T-helper 1 cell treated with Interleukin-12 subunit alpha and Interleukin-12 subunit beta and Interleukin-4 antibody, amounts not matched to agents 30 μg/mL and 1 μg/mL, for 36 hours (primary cell): Measurements from ENCODE around the gene FRS2.

Experiments used
- H3K27ac Mint-ChIP-seq: one replicate; pipeline ENCODE4 v1.8.0; 2021; ENCODE audit warnings: mild to moderate bottlenecking, mixed read lengths
- H3K27me3 Mint-ChIP-seq: one replicate; pipeline ENCODE4 v1.8.0; 2021; ENCODE audit warnings: low read depth, mixed read lengths
- H3K36me3 Mint-ChIP-seq: one replicate; pipeline ENCODE4 v1.8.0; 2021; ENCODE audit warnings: low read depth, mixed read lengths
- H3K4me1 Mint-ChIP-seq: one replicate; pipeline ENCODE4 v1.8.0; 2021; ENCODE audit warnings: low read depth, mixed read lengths
- H3K4me3 Mint-ChIP-seq: one replicate; pipeline ENCODE4 v1.8.0; 2021; ENCODE audit warnings: mild to moderate bottlenecking, moderate library complexity, mixed read lengths
- H3K9me3 Mint-ChIP-seq: one replicate; pipeline ENCODE4 v1.8.0; 2021; ENCODE audit warnings: mixed read lengths

Gene FRS2

DNA sequence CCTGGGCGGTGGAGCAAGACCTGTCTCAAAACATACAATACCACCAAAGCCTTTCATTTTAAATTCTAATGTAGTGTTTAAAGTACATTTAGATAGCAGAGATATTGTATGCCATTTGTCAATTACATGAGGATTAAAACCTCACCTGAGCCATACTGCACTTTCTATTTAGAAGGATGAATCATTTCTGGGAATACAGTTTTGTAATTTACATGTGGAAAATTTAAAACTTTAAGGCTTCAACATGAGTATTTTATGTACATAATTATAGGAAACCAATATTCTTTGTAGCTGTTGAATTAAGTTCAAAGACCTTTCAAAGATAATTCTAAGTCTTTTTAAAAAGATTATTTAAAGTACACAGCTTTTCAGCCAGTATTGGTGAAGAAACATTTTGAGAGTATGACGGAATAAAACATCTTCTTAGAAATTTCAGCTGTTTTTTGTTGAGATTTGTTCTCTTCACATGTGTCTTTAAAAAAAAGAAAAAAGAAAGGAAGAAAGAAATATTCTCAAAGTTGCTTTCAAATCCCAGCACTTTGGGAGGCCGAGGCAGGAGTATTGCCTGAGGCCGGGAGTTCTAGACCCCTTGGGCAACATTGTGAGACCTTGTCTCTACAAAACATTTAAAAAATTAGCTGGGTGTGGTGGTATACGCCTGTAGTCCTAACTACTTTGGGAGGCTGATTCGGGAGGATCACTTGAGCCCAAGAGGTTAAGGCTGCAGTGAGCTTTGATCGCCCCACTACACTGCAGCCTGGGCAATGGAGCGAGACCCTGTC, 80.6 kb downstream of the FRS2 start:
- Mint-ChIP-seq H3K4me1 (peaks cover 2% of the 10 kb centered on the region), H3K27ac (no peak overlapping the region), H3K36me3 (peaks cover 5% of the 10 kb centered on the region), H3K4me3 (no peak overlapping the region), H3K27me3 (no peaks in the 10 kb centered on the region), H3K9me3 (peaks cover 3% of the 10 kb centered on the region)

DNA sequence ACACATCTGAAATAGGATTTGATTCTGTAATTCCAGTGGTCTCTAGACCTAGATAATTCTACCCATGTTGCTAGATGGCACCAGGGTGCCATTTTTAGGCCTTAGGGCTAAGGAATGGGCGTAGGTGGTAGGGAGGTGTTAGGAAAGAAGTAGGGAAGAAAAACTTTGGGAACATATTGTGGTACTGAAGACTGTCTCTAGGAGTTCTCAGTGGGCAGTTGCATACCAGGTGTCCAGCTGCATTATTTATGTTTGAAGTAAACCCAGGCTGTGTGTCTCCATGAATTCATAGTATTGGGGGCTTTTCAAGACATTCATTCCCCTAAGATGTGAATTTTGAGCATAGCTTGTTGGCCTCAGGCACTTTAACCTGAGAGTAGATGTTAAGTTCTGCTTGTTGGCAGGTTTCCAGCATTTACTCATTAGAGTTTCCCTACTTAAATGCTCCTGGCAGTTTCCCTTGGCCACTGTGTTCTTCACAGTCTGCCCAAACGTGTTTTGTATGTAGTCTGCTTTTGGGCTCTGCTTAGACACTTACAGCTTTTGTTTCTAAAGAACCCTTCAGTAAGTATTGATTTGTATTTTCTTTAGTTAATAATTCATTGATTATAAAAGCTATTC, 83.5 kb downstream of the FRS2 start:
- no peak overlapping the region for H3K4me3 Mint-ChIP-seq
- peaks cover 3% of the 10 kb centered on the region for H3K36me3 Mint-ChIP-seq
- H3K9me3 Mint-ChIP-seq = no peaks in the 10 kb centered on the region
- H3K27me3 Mint-ChIP-seq = no peaks in the 10 kb centered on the region
- H3K4me1 Mint-ChIP-seq = no peaks in the 10 kb centered on the region
- H3K27ac Mint-ChIP-seq = no peak overlapping the region

DNA sequence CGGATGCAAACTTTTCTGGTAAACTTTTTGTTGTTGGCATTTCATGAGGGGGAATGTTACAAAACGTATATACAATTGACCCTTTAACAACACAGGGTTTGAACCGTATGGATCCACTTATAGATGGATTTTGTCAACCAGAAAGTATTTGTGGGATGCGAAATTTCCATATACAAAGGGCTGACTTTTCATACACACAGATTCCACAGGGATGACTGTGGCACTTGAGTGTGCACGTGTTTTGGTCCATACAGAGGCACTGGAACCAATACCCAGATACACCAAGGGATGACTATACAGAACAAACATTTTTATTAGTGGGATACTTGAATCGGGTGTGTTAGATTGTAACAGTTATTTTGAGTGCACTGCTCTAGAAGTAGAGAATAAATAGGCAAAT, 85.3 kb downstream of the FRS2 start:
- no peaks in the 10 kb centered on the region for H3K27me3 Mint-ChIP-seq
- H3K27ac Mint-ChIP-seq = no peak overlapping the region
- no peaks in the 10 kb centered on the region for H3K4me1 Mint-ChIP-seq
- H3K36me3 Mint-ChIP-seq = no peaks in the 10 kb centered on the region
- no peaks in the 10 kb centered on the region for H3K9me3 Mint-ChIP-seq
- H3K4me3 Mint-ChIP-seq = no peak overlapping the region

DNA sequence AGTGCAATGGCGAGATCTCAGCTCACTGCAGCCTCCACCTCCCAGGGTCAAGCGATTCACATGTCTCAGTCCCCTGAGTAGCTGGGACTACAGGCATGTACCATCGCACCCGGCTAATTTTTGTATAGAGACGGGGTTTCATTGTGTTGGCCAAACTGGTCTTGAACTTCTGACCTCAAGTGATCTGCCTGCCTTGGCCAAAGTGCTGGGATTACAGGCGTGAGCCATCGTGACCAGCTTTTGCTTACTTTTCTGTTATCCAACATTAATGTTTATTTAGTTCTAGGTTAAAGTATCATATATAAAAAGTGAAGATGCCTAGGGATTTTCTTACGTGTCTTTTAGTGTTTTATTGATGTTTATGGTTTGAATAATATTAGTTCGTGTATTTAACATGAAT, 86.2 kb downstream of the FRS2 start:
- Mint-ChIP-seq H3K27ac (no peak overlapping the region), H3K4me1 (no peaks in the 10 kb centered on the region), H3K36me3 (no peaks in the 10 kb centered on the region), H3K27me3 (no peaks in the 10 kb centered on the region), H3K9me3 (no peaks in the 10 kb centered on the region), H3K4me3 (no peak overlapping the region)

DNA sequence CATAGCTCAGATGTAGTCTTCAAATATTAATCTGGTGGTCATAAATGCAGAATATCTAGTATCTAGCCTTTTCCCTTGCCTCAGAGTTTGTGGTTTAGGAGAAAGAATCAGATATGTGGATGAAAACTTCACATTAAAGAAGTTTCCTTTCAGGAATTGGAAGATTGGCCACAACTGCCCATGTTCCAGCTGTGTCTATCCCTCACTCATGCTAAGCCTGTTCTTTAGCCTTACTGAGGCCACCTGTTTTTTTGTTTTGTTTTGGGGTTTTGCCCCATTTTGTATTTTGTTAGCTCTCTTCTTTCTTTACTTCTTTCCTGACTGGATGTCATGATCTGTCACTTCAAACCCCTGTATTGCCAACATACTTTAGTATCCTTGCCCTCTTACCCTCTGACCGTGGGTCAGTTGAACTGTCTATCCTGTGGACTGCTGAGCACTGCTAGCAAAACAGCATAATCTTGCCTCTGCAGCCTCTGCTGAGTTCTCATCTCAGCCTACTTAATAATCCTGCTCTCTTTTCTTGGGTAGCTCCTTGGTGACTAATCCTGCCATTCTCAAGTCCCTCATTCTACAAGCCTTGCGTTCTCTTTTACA, 93.1 kb downstream of the FRS2 start:
- no peak overlapping the region for H3K27ac Mint-ChIP-seq
- no peaks in the 10 kb centered on the region for H3K9me3 Mint-ChIP-seq
- H3K4me3 Mint-ChIP-seq = no peak overlapping the region
- peaks cover 2% of the 10 kb centered on the region for H3K4me1 Mint-ChIP-seq
- H3K36me3 Mint-ChIP-seq = peaks cover 2% of the 10 kb centered on the region
- no peaks in the 10 kb centered on the region for H3K27me3 Mint-ChIP-seq

DNA sequence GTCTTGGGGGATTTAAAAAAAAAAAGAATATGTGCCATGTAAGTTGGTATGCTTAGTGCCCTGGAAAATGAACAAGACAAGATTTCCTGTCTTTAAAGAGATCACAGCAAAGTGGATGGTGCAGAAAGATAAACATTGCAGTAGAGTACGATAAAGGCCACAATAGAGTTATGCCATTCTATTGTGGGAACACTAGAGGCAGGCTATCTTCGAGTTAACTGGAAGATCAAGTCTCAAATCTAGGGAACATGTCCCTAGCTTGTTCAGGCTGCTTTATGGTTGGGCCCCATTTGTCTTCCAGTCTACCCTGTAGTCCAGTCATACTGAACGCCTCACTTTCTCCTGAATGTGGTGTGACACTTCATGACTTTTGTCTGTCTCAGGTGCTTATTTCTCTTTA, 96.4 kb downstream of the FRS2 start:
- no peak overlapping the region for H3K27ac Mint-ChIP-seq
- no peaks in the 10 kb centered on the region for H3K9me3 Mint-ChIP-seq
- H3K36me3 Mint-ChIP-seq = peaks cover 7% of the 10 kb centered on the region
- peaks cover 4% of the 10 kb centered on the region for H3K4me1 Mint-ChIP-seq
- no peak overlapping the region for H3K4me3 Mint-ChIP-seq
- H3K27me3 Mint-ChIP-seq = no peaks in the 10 kb centered on the region

DNA sequence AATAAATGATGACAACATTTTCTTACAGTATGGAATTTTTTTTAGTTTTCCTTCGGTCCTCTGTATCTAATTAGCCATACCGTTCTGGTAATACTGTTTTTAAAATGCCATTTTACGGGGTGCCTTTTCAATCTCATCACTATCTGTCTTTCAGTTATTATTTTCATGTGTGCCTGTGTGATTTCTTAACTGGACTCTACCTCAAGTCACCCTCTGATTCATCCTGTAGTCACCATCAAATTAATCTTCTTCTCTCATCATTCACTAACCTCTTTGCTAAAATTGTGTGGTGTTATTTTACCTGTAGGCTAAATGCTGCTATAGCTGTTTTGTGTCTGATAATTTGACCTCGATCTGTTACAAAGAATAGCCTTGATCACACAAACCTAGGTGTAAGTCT, 99.0 kb downstream of the FRS2 start:
- Mint-ChIP-seq H3K36me3 (peaks cover 19% of the 10 kb centered on the region), H3K27ac (no peak overlapping the region), H3K9me3 (no peaks in the 10 kb centered on the region)

DNA sequence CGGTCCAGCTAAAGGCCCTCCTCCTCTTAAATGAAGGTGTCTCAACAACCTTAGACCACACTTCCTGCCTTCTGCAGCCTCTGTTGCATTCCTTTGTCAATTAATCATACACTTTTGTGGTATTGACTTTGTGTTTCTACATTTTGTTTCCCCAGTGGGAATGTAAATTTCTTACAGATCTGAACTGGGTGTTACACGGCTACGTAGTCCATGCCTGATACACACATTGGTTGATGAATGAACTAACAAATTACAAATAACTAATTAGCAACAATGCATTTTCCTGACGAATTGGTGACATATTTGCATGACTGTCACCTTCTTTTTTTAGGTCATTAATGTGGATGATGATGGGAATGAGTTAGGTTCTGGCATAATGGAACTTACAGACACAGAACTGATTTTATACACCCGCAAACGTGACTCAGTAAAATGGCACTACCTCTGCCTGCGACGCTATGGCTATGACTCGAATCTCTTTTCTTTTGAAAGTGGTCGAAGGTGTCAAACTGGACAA, 99.9 kb downstream of the FRS2 start:
- no peak overlapping the region for H3K4me3 Mint-ChIP-seq
- no peaks in the 10 kb centered on the region for H3K9me3 Mint-ChIP-seq
- H3K4me1 Mint-ChIP-seq = peaks cover 8% of the 10 kb centered on the region
- peaks cover 24% of the 10 kb centered on the region for H3K36me3 Mint-ChIP-seq
- no peaks in the 10 kb centered on the region for H3K27me3 Mint-ChIP-seq
- H3K27ac Mint-ChIP-seq = no peak overlapping the region

More for the DNA sequence above, 99.0 kb downstream of the FRS2 start:
- Mint-ChIP-seq H3K27me3 (no peaks in the 10 kb centered on the region), H3K4me3 (no peak overlapping the region), H3K4me1 (peaks cover 8% of the 10 kb centered on the region)

DNA sequence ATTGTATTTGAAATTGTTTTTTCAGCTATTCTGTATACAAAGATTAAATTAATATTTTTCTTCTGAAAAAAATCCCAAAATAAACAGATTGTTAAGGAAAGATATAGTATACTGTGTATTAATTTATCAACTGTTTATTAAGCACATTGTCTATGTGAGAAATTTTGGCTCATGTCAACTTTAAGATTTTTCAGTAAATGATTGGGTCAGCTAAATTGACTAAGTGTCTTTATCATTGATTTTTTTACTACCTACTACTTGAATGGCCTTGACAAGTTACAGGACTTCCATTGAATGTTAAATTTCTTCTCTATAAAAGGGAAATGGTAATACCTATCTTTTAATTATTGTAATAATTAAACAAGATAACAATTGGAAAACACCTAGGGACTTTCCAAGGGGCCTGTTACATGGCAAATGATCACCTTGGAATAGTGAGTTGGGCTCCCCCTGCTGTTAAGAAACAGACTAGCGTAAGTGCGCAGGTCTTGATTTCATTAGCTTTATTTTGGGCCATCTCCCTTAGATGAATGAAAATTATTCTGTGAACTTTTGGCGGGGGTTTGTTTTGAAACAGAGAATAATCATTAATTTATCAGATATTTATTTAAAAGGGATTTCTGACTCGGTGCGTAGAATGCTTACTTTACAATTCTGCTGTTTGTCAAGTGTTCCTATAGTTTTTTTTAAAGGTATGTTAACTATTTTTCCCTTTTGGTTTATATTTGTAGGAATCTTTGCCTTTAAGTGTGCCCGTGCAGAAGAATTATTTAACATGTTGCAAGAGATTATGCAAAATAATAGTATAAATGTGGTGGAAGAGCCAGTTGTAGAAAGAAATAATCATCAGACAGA, 100.6 kb downstream of the FRS2 start:
- Mint-ChIP-seq H3K27me3 (no peaks in the 10 kb centered on the region), H3K36me3 (peaks cover 24% of the 10 kb centered on the region), H3K4me3 (no peak overlapping the region), H3K9me3 (no peaks in the 10 kb centered on the region), H3K27ac (no peak overlapping the region), H3K4me1 (peaks cover 8% of the 10 kb centered on the region)

DNA sequence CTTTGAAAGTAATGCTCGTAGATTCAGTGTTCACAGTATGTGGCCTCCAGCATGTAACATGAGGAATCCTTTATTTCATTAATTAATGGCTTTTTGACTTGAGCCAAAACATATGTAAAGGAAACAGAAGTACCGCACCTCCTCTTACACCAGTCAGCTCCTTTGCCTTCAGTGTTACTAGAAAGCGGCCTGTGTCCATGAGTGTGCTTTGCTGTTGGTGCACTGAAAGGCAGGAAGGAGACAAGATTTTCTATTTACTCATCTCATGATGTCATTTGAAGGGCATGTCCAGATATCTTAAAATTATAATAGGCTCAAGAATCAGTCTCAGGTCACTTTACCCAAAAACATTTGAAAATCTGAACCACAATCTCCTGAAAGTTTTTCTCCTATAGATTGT, 105.2 kb downstream of the FRS2 start:
- Mint-ChIP-seq H3K27ac (no peak overlapping the region), H3K27me3 (no peaks in the 10 kb centered on the region), H3K9me3 (no peaks in the 10 kb centered on the region), H3K4me1 (peaks cover 4% of the 10 kb centered on the region), H3K36me3 (peaks cover 18% of the 10 kb centered on the region), H3K4me3 (no peak overlapping the region)

DNA sequence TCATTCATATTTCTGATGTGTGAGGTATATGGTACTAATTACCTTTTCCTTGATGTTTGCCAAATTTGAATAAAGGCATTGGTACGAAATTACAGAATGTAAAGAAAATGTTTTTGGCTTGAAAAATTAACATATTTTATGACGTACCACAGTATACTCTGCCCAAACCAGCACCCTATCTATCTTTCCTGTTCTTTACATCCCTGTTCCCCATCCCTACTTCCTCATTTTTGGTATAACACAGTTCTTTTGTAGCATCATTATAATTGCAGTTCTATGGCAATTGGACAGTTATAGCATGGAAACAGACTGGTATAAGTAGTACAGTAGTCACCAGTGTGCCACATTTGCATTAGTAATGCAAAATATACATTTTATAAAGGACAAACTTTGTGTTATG, 108.1 kb downstream of the FRS2 start:
- H3K9me3 Mint-ChIP-seq = no peaks in the 10 kb centered on the region
- no peaks in the 10 kb centered on the region for H3K4me1 Mint-ChIP-seq
- H3K27me3 Mint-ChIP-seq = no peaks in the 10 kb centered on the region
- no peak overlapping the region for H3K27ac Mint-ChIP-seq
- peaks cover 10% of the 10 kb centered on the region for H3K36me3 Mint-ChIP-seq
- H3K4me3 Mint-ChIP-seq = no peak overlapping the region

DNA sequence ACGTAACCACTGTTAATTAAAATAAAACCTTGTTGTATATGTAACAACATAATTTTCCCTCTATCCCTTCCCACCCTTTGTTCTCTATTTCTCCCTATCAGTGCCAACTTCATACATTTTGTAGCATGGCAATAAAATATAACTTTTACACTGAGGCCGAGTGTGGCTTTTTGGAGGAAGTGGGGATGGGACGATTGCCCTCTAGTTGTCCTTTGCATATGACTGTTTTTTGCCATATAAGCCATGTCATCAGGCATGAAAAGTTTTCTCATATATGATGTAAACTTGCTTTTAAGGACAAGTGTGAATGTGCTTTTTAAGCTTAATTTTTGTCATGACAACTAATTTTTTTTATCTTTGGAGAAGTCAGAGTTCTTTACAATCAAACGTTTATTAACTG, 108.8 kb downstream of the FRS2 start:
- Mint-ChIP-seq H3K4me3 (no peak overlapping the region), H3K36me3 (peaks cover 7% of the 10 kb centered on the region), H3K27ac (no peak overlapping the region), H3K27me3 (no peaks in the 10 kb centered on the region), H3K9me3 (no peaks in the 10 kb centered on the region), H3K4me1 (no peaks in the 10 kb centered on the region)

DNA sequence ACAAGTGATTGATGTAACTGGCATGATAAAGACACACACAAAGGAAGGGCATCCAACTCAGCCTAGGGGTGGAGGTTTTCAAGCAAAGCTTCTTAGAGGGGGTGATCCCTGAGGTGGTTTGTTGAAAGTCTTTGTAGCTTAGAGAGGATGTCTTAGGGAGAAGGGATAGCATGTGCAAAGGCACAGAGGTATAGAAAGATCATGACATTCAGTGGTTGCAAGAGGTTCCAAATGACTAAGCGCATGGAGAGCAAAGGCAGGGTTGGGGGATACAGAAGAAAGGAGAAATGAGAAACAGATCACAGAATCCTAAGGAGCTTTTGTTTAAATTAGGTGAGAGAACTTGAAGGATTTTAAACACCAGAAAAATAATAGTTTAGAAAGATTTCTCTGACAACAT, 109.9 kb downstream of the FRS2 start:
- Mint-ChIP-seq H3K27me3 (no peaks in the 10 kb centered on the region), H3K27ac (no peak overlapping the region), H3K4me3 (no peak overlapping the region), H3K9me3 (no peaks in the 10 kb centered on the region), H3K36me3 (no peaks in the 10 kb centered on the region), H3K4me1 (peaks cover 3% of the 10 kb centered on the region)

DNA sequence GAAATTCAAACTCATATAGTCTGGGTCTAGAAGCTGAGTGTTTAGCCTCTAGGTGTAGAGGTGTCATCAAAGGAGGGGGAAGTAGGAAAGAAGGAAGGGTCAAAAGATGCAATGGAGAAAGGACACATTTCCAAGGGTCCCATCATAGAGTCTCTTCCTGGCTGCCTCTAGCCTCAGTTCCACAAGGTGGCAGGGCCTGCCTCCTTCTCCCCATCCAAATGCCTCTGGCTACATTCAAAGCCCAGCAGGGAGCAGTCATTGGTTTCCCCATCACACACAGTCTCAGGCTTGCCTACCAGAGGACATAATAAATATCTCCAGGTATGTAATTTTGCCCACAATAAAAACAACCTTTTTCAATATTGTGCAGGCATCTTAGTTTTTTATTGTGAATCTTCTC, 113.0 kb downstream of the FRS2 start:
- Mint-ChIP-seq H3K4me3 (no peak overlapping the region), H3K4me1 (peaks cover 8% of the 10 kb centered on the region), H3K27ac (no peak overlapping the region), H3K27me3 (no peaks in the 10 kb centered on the region), H3K36me3 (peaks cover 9% of the 10 kb centered on the region), H3K9me3 (no peaks in the 10 kb centered on the region)
